Upper lobe of right lung (tissue), 1 donor: ENCODE measurements around the gene AP4E1. TPM values are rescaled to one million over a fixed set of nuclear protein-coding genes. Genes with fewer than 3 reads are reported as not detected.
"Not testable (repeated sequence)": the region's sequence is repeated elsewhere in the genome, so short reads cannot be mapped to it uniquely, and the experiment has no call there.

Experiments used
- ATAC-seq: fragments of 200-7000 bp; cut with Tn5 transposase; one replicate; pipeline ENCODE4 v1.9.1; 2020; ENCODE audit warnings: mild to moderate bottlenecking, moderate library complexity
- DNase-seq: peaks from one replicate; pipeline ENCODE4 v3.0.0-alpha.2; 2020
- H3K27ac ChIP-seq: fragments of 200-600 bp; one replicate; pipeline ENCODE4 v1.8.0; 2022
- H3K27me3 ChIP-seq: fragments of 200-600 bp; one replicate; pipeline ENCODE4 v1.8.0; 2022; ENCODE audit warnings: mild to moderate bottlenecking
- H3K36me3 ChIP-seq: fragments of 200-600 bp; one replicate; pipeline ENCODE4 v1.8.0; 2022
- H3K4me1 ChIP-seq: fragments of 200-600 bp; one replicate; pipeline ENCODE4 v1.8.0; 2022
- H3K4me3 ChIP-seq: fragments of 200-600 bp; one replicate; pipeline ENCODE4 v1.8.0; 2022; ENCODE audit warnings: mild to moderate bottlenecking
- H3K9me3 ChIP-seq: fragments of 200-600 bp; one replicate; pipeline ENCODE4 v1.8.0; 2022
- CTCF ChIP-seq: fragments of 200-600 bp; IDR thresholded peaks from one replicate; pipeline ENCODE4 v1.8.0; 2022; ENCODE audit warnings: antibody characterized with exemption
- intact Hi-C: fragments of 100-400 bp; cut with DNase I; formaldehyde crosslinking; loops from one replicate; pipeline ENCODE4 v1.11.0; 2022
- total RNA-seq: library from RNA; stranded (reverse); fragmentation: NEBNext Ultra II Directional; extraction: Animal tissue kit (Norgen Biotek cat#: 25700); gene quantifications from one replicate; pipeline ENCODE4 v1.2.1, GENCODE V29; 2021
- donor health status: DM: no; HTN: yes; CAD: no; lungs with severe emphysema.

The AP4E1 gene
- total RNA-seq, 1 donor from 2014 or later = 10.8 TPM

GRCh38 chr15:50907601-50908208, 778 bp upstream of the AP4E1 start:
- H3K4me3 ChIP-seq = peak overlapping the region; percentile 93
- intact Hi-C loops = no loop called here
- peak; percentile 57 for ATAC-seq
- no peaks in the 10 kb centered on the region for H3K27me3 ChIP-seq
- H3K4me1 ChIP-seq = peaks cover 29% of the 10 kb centered on the region
- DNase-seq = no peak
- peaks cover 14% of the 10 kb centered on the region for H3K36me3 ChIP-seq
- H3K27ac ChIP-seq = peak overlapping the region; percentile 93
- H3K9me3 ChIP-seq = no peaks in the 10 kb centered on the region
- no peak for TF ChIP-seq CTCF

- intact Hi-C loops = no loop called here
These were observed 481 bp downstream of the AP4E1 start for GRCh38 chr15:50909010-50909317.

GRCh38 chr15:50910426-50910795, 1.9 kb downstream of the AP4E1 start:
- H3K9me3 ChIP-seq, DNase-seq, ATAC-seq, intact Hi-C loops, H3K27me3 ChIP-seq: not testable (repeated sequence)
- H3K27ac ChIP-seq = peak overlapping the region; percentile 7
- peaks cover 41% of the 10 kb centered on the region for H3K36me3 ChIP-seq
- H3K4me1 ChIP-seq = peaks cover 29% of the 10 kb centered on the region
- peak overlapping the region; percentile 93 for H3K4me3 ChIP-seq

More at GRCh38 chr15:50909010-50909317, 481 bp downstream of the AP4E1 start:
- Histone ChIP-seq H3K4me3 (peak overlapping the region; percentile 93), H3K27ac (peak overlapping the region; percentile 93), H3K9me3 (no peaks in the 10 kb centered on the region), H3K4me1 (peaks cover 29% of the 10 kb centered on the region), H3K27me3 (no peaks in the 10 kb centered on the region), H3K36me3 (peaks cover 26% of the 10 kb centered on the region)
- DNase-seq (no peak), ATAC-seq (no peak)
- TF ChIP-seq CTCF = no peak

- intact Hi-C loops = no loop called here
- Histone ChIP-seq H3K4me1 (peaks cover 29% of the 10 kb centered on the region), H3K27me3 (no peaks in the 10 kb centered on the region), H3K27ac (no peak overlapping the region), H3K36me3 (peaks cover 47% of the 10 kb centered on the region), H3K4me3 (no peak overlapping the region), H3K9me3 (no peaks in the 10 kb centered on the region)
- TF ChIP-seq CTCF = no peak
- DNase-seq (no peak), ATAC-seq (no peak)
These were observed 2.5 kb downstream of the AP4E1 start for GRCh38 chr15:50911001-50911400.

- H3K27ac ChIP-seq = no peak overlapping the region
- peaks cover 53% of the 10 kb centered on the region for H3K36me3 ChIP-seq
- no peak for TF ChIP-seq CTCF
- no peak overlapping the region for H3K4me3 ChIP-seq
- H3K9me3 ChIP-seq = no peaks in the 10 kb centered on the region
- no peaks in the 10 kb centered on the region for H3K27me3 ChIP-seq
- ATAC-seq = no peak
- intact Hi-C loops = no loop called here
- peaks cover 29% of the 10 kb centered on the region for H3K4me1 ChIP-seq
- DNase-seq = no peak
These were observed 3.1 kb downstream of the AP4E1 start for GRCh38 chr15:50911621-50912020.

- no peaks in the 10 kb centered on the region for H3K9me3 ChIP-seq
- no peak for TF ChIP-seq CTCF
- no peak overlapping the region for H3K27ac ChIP-seq
- no peaks in the 10 kb centered on the region for H3K4me1 ChIP-seq
- intact Hi-C loops = no loop called here
- H3K36me3 ChIP-seq = peaks cover 84% of the 10 kb centered on the region
- ATAC-seq (no peak), DNase-seq (no peak)
- H3K27me3 ChIP-seq = no peaks in the 10 kb centered on the region
- no peak overlapping the region for H3K4me3 ChIP-seq
These were observed 7.9 kb downstream of the AP4E1 start for GRCh38 chr15:50916400-50916799.

- peaks cover 66% of the 10 kb centered on the region for H3K36me3 ChIP-seq
- DNase-seq, H3K4me1 ChIP-seq, ATAC-seq, H3K9me3 ChIP-seq, intact Hi-C loops, H3K4me3 ChIP-seq, H3K27ac ChIP-seq, H3K27me3 ChIP-seq: not testable (repeated sequence)
These were observed 10.9 kb downstream of the AP4E1 start for GRCh38 chr15:50919359-50919758.
